22Rv1 (cell line): Measurements from ENCODE around the gene DDA1.
"Not testable (repeated sequence)": the region's sequence is repeated elsewhere in the genome, so short reads cannot be mapped to it uniquely, and the experiment has no call there.

Source experiments
- H3K27ac ChIP-seq: fragments of 450-650 bp; 2 replicates; pipeline ENCODE4 v1.5.1; 2017
- ZFX ChIP-seq: fragments of 450-650 bp; IDR thresholded peaks from 2 replicates; pipeline ENCODE4 v1.6.1; 2017; ENCODE audit warnings: antibody characterized with exemption, borderline replicate concordance
- TF ChIP-seq, protein P1 (sequence below): fragments of 450-650 bp; IDR thresholded peaks from 2 replicates; pipeline ENCODE4 v1.5.1; 2017; ENCODE audit warnings: mild to moderate bottlenecking

The DDA1 gene

DNA sequence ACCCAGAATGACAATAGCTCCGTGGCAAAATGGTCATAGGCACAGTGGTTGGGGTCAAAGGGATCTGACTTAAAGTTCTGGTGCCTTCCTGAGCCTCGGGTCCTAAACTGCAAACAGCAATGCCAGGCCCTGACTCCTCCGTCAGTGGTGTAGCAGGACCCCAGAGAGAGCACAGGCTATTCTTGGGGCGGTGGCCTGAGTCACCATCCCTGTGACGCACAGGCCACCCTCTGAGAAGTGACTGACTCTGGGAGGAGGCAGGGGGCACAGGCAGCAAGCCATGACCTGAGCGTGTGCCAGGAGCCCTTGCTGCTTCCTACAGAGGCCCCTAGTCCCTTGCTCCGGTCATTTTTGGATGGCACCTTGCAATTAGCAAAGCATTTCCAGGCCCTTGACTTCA, 49.0 kb downstream of the DDA1 start:
- TF ChIP-seq, protein P1, sequence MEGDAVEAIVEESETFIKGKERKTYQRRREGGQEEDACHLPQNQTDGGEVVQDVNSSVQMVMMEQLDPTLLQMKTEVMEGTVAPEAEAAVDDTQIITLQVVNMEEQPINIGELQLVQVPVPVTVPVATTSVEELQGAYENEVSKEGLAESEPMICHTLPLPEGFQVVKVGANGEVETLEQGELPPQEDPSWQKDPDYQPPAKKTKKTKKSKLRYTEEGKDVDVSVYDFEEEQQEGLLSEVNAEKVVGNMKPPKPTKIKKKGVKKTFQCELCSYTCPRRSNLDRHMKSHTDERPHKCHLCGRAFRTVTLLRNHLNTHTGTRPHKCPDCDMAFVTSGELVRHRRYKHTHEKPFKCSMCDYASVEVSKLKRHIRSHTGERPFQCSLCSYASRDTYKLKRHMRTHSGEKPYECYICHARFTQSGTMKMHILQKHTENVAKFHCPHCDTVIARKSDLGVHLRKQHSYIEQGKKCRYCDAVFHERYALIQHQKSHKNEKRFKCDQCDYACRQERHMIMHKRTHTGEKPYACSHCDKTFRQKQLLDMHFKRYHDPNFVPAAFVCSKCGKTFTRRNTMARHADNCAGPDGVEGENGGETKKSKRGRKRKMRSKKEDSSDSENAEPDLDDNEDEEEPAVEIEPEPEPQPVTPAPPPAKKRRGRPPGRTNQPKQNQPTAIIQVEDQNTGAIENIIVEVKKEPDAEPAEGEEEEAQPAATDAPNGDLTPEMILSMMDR = no peak
- TF ChIP-seq ZFX = no peak
- no peak overlapping the region for H3K27ac ChIP-seq

DNA sequence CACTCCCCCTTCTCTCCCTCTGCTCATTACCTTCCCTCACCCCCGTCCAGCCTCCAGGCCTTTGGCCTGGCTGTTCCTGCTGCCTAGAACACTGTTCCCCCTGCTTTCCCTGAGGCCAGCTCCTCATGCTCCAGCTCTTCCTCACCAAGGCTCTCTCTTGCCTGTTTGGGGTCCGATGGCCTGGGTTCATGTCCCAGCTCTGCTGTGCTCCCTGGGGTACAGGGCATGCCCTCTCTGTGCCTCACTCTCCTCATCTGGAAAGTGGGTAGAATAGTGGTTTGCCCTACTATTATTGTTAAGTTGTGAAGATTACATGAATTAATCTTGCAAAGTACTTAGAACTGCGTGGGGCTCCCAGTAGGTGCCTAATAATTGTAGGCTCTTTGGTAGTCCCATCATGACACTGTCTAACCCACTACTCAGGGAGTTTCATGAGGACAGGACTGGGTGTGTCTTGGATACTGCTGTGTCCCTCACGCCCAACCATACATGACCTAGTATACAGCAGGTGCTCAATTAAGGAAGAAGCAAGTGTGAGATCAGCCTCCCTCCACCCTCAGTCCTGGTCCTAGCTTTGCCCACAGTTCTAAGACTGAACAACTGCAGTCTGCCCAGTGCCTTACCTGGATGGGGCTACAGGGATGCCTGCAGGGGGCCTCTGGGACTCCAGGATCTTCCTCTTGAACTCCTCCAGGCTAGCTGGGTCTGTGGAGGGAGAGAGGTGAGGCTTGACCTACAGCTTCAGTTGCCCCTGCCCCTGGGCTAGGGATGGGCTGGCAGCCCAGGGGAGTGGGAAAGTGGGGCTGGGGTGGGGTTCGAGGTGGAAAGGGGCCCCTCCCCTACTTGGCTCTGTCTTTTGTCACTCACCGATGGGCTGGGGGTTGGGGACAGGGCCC, 50.8 kb downstream of the DDA1 start:
- no peak overlapping the region for H3K27ac ChIP-seq
- no peak for TF ChIP-seq ZFX
- TF ChIP-seq, protein P1 = no peak

DNA sequence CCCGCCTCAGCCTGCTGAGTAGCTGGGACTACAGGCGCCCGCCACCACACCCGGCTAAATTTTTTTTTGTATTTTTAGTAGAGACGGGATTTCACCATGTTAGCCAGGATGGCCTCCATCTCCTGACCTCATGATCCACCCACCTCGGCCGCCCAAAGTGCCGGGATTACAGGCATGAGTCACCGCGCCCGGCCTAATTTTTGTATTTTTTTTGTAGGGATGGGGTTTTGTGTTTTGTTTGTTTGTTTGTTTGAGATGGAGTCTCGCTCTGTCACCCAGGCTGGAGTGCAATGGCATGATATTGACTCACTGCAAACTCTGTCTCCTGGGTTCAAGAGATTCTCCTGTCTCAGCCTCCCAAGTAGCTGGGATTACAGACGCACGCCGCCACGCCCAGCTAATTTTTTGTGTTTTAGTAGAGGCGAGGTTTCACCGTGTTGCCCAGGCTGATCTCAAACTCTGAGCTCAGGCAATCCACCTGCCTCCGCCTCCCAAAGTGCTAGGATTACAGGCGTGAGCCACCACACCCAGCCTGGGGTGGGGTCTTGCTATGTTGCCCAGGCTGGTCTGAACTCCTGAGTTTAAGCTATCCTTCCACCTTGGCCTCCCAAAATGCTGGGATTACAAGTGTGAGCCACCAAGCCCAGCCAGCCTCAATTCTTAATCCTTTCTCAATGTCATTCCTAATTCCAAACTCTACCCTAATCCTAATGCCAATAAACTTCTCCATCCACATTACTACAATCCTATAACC, 54.7 kb downstream of the DDA1 start:
- H3K27ac ChIP-seq = not testable (repeated sequence)

DNA sequence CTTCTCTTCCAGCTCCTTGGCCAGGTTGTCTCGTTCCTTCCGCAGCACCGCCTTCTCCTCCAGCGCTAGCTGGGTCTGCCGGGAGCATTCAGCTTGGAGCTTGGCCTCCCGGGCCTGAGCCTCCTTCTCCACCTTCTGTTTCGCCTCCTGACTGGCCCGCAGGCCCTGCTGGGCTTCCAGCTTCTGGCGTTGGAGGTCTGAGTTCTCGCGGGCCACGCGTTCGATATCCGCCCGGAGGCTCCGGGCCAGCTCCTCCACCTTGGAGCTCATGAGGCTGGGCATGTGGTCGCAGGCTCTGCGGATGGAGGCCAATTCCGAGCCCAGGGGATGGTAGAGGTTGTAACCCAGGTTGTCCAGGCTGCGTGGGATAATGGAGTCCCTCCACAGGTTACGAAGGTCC, 56.0 kb downstream of the DDA1 start:
- H3K27ac ChIP-seq = no peak overlapping the region
- TF ChIP-seq, protein P1 = no peak
- TF ChIP-seq ZFX = no peak

DNA sequence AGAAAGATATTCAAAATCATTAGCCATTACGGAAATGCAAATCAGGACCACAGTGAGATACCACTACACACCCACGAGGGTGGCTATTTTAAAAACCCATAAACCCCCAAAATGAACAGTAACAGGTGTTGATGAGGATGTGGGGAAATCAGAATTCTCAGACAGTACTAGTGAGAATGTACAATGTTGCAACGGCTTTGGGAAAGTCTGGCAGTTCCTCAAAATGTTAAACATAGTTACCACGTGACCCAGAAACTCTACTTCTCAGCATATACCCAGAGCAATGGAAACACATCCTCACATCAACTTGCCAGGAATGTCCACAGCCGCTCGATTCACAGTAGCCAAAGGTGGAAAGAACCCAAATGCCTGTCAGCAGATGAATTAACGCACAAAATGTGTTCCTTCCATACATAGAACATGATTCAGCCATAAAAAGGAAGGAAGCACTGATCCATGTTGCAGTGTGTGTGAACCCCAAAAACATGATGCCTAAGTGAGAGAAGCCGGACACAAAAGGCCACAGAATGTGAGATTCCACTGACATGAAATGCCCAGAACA, 60.7 kb downstream of the DDA1 start:
- no peak for TF ChIP-seq ZFX
- TF ChIP-seq, protein P1 = no peak
- H3K27ac ChIP-seq = no peak overlapping the region
